ENCODE measurements around the gene MYBPH. TPM values are rescaled to one million over a fixed set of nuclear protein-coding genes. Genes with fewer than 3 reads are reported as not detected.

The MYBPH gene
- polyA plus RNA-seq, 1 donor from 2014 or later: not detected

- H3F3A ChIP-seq (ENCODE audit: insufficient read depth, low read length, poor library complexity, severe bottlenecking): no peaks in the 10 kb centered on the region
- no peak overlapping the region for H3K4me3 ChIP-seq (ENCODE audit: low read length)
- no peaks in the 10 kb centered on the region for H4K20me1 ChIP-seq (ENCODE audit: insufficient read depth)
- no peaks in the 10 kb centered on the region for H3K36me3 ChIP-seq (ENCODE audit: insufficient read depth, low read length)
- H3K9me3 ChIP-seq (ENCODE audit: low read length): no peaks in the 10 kb centered on the region
- no peak overlapping the region for H3K9ac ChIP-seq (ENCODE audit: low read length)
- no peaks in the 10 kb centered on the region for H3K79me2 ChIP-seq (replicated peaks; ENCODE audit: insufficient read depth, low read length)
- no peak overlapping the region for H3K27ac ChIP-seq (ENCODE audit: low read length)
- no peak overlapping the region for H3K4me2 ChIP-seq (ENCODE audit: low read length)
- no peaks in the 10 kb centered on the region for H3K27me3 ChIP-seq (ENCODE audit: insufficient read depth, low read depth, low read length)
- no peak for TF ChIP-seq CTCF (IDR thresholded peaks at IDR 0.05; ENCODE audit: poor library complexity, severe bottlenecking)
- no peak for TF ChIP-seq EZH2 (IDR thresholded peaks at IDR 0.05; ENCODE audit: borderline replicate concordance, insufficient read depth, low read length, poor library complexity, severe bottlenecking)
- TF ChIP-seq MXI1 (conservative IDR thresholded peaks at IDR 0.05; ENCODE audit: poor library complexity, severe bottlenecking): no peak
- H3K9me2 ChIP-seq (ENCODE audit: insufficient read depth, low read length): no peaks in the 10 kb centered on the region
- H2AFZ ChIP-seq (ENCODE audit: low read depth, low read length): no peak overlapping the region
Observed at GRCh38 chr1:203202431-203203245, 27.0 kb upstream of the MYBPH start.

DNA sequence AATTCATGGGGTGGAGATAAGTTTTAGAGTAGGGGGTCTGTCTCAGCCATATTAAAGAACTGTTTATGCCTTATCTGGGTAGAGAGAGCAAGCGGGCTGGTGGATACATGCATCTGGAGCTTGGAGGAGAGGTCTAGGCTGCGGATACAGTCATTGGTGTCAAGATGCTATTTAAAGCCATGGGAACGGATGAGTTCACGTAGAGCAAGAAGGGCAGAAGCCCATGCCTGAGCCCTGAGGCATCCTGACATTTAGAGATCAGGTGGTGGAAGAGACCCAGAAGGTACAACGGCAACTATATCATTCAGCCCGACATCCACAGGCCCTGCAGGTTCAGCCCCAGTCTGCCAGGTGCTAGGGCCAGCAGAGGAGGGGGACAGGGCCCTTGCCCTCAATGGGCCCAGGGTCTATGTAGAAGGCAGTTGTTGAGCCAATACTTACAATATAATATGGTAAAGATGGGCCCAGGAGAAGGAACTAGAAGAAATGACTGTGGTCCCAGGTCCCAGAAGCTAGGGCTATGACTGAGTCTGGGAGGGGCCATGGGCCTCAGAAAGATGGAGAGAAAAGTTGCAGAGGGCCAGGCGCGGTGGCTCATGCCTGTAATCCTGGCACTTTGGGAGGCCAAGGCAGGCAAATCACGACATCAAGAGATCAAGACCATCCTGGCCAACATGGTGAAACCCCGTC is 26.0 kb upstream of the MYBPH start:
- no peaks in the 10 kb centered on the region for H3K27me3 ChIP-seq (ENCODE audit: insufficient read depth, low read depth, low read length)
- no peak overlapping the region for H3K4me3 ChIP-seq (ENCODE audit: low read length)
- no peak overlapping the region for H2AFZ ChIP-seq (ENCODE audit: low read depth, low read length)
- no peak overlapping the region for H3K9ac ChIP-seq (ENCODE audit: low read length)
- no peak overlapping the region for H3K4me2 ChIP-seq (ENCODE audit: low read length)
- no peaks in the 10 kb centered on the region for H3K79me2 ChIP-seq (replicated peaks; ENCODE audit: insufficient read depth, low read length)
- no peaks in the 10 kb centered on the region for H4K20me1 ChIP-seq (ENCODE audit: insufficient read depth)
- H3K9me3 ChIP-seq (ENCODE audit: low read length): no peaks in the 10 kb centered on the region
- no peak overlapping the region for H3K27ac ChIP-seq (ENCODE audit: low read length)
- no peak for TF ChIP-seq REST (IDR thresholded peaks at IDR 0.05; ENCODE audit: borderline replicate concordance)
- no peak for TF ChIP-seq MXI1 (conservative IDR thresholded peaks at IDR 0.05; ENCODE audit: poor library complexity, severe bottlenecking)
- no peak for TF ChIP-seq EP300 (conservative IDR thresholded peaks at IDR 0.05; ENCODE audit: poor library complexity, severe bottlenecking)
- no peak for TF ChIP-seq RAD21 (conservative IDR thresholded peaks at IDR 0.05)
- no peak for TF ChIP-seq EZH2 (IDR thresholded peaks at IDR 0.05; ENCODE audit: borderline replicate concordance, insufficient read depth, low read length, poor library complexity, severe bottlenecking)
- no peaks in the 10 kb centered on the region for H3K9me2 ChIP-seq (ENCODE audit: insufficient read depth, low read length)
- no peaks in the 10 kb centered on the region for H3K36me3 ChIP-seq (ENCODE audit: insufficient read depth, low read length)
- no peaks in the 10 kb centered on the region for H3F3A ChIP-seq (ENCODE audit: insufficient read depth, low read length, poor library complexity, severe bottlenecking)

Measured in neural cell (in vitro differentiated cells).